RWPE2 (cell line): ENCODE data around the gene BAZ2B.

Source experiments
- ATAC-seq: fragments of 200-7000 bp; cut with Tn5 transposase; 3 replicates; pipeline ENCODE4 v1.9.1; 2021; ENCODE audit warnings: low read depth
- DNase-seq: peaks from one replicate; pipeline ENCODE4 v3.0.0-alpha.2; 2020; ENCODE audit warnings: low spot score
- H3K27ac ChIP-seq: fragments of 450-650 bp; 2 replicates; pipeline ENCODE4 v1.5.1; 2017; ENCODE audit warnings: mild to moderate bottlenecking; ENCODE audit not compliant: poor library complexity, severe bottlenecking
- H3K27me3 ChIP-seq: fragments of 250-450 bp; sonication (Bioruptor Pico); 2 replicates; pipeline ENCODE4 v1.5.1; 2021; ENCODE audit warnings: mild to moderate bottlenecking, moderate library complexity; ENCODE audit not compliant: insufficient read depth, poor library complexity, severe bottlenecking
- H3K36me3 ChIP-seq: fragments of 250-450 bp; sonication (Bioruptor Pico); 2 replicates; pipeline ENCODE4 v1.5.1; 2020; ENCODE audit warnings: low read depth, mild to moderate bottlenecking, moderate library complexity
- H3K4me1 ChIP-seq: fragments of 250-450 bp; sonication (Bioruptor Pico); 2 replicates; pipeline ENCODE4 v1.5.1; 2021; ENCODE audit warnings: mild to moderate bottlenecking, moderate library complexity; ENCODE audit not compliant: insufficient read depth, poor library complexity, severe bottlenecking
- H3K4me3 ChIP-seq: fragments of 250-450 bp; sonication (Bioruptor Pico); 2 replicates; pipeline ENCODE4 v1.5.1; 2021; ENCODE audit warnings: mild to moderate bottlenecking, moderate library complexity; ENCODE audit not compliant: severe bottlenecking
- H3K9me3 ChIP-seq: fragments of 250-450 bp; sonication (Bioruptor Pico); 2 replicates; pipeline ENCODE4 v1.5.1; 2021; ENCODE audit warnings: mild to moderate bottlenecking, moderate library complexity; ENCODE audit not compliant: severe bottlenecking
- TF ChIP-seq, protein P1 (sequence below): fragments of 450-650 bp; IDR thresholded peaks from one replicate; pipeline ENCODE4 v1.5.1; 2017; ENCODE audit warnings: mild to moderate bottlenecking, moderate library complexity; ENCODE audit not compliant: poor library complexity, severe bottlenecking

The BAZ2B gene

DNA sequence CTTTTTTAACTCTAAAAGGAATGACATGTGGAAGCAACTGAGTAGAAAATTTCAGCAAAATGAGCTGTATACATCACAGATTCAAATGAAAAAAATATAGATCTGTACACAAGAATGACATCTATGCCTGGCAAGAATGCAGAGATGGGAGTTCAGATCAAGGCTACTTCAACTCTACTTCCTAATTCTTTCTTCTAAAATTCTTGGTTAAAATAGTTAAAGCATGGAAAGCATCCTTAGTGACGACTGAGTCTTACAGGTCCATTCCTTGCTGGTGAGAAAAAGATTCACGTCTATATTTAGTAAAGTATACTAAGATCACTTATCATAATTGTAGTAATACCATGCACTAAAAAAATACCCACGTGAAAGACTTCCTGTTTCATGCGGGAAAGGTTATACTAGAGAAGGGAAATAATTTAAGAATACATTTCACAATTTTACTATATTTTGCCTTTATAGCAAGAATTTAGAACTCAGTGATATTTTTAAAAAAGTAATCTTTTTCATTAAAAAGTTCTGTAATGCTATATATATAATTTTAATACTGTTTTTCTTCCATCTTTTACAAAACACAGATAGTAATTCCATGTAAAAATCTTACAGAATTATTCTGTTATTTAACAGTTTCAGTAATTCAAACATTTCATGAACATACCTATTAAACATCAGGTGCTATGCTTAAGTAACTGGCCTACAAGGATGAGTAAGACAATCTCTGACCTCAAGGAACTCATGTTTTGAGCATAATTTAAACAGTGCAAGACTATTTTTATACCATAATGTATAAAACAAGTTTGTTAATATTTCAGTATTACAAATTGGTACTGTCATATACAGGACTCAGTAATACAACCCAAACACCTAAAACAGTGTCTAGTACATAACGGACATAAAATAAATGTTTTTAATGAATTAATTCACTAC, 159.6 kb downstream of the BAZ2B start:
- DNase-seq: no peak
- H3K27ac ChIP-seq: no peak overlapping the region
- TF ChIP-seq, protein P1, sequence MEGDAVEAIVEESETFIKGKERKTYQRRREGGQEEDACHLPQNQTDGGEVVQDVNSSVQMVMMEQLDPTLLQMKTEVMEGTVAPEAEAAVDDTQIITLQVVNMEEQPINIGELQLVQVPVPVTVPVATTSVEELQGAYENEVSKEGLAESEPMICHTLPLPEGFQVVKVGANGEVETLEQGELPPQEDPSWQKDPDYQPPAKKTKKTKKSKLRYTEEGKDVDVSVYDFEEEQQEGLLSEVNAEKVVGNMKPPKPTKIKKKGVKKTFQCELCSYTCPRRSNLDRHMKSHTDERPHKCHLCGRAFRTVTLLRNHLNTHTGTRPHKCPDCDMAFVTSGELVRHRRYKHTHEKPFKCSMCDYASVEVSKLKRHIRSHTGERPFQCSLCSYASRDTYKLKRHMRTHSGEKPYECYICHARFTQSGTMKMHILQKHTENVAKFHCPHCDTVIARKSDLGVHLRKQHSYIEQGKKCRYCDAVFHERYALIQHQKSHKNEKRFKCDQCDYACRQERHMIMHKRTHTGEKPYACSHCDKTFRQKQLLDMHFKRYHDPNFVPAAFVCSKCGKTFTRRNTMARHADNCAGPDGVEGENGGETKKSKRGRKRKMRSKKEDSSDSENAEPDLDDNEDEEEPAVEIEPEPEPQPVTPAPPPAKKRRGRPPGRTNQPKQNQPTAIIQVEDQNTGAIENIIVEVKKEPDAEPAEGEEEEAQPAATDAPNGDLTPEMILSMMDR: no peak

DNA sequence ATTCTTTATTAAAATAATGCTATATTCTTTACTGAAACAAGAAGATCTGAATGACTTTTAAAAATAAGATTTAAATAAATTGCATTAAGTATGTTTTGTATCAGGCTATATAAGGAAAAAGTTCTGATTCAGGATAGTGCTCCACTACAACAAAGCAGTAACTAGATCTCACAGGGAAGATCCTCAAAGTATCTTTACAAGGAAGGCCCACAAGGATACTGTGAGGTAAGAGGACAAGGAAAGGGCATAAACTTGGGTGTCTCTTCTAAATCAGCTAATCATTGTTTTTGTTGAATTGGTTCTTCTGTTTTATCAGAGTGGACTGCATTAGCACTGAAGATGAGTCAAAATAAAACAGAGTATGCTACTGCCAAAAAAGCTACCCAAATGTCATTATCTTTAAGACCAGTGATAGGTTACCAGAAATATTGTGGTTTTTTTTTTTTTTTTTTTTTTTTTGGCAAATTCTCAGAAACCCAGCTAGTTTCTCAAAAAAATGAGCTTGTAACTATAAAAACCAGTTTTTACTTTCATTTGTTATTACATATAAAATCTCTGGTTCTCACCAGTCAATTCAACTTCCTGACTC, 160.9 kb downstream of the BAZ2B start:
- no peaks in the 10 kb centered on the region for H3K9me3 ChIP-seq
- no peak for DNase-seq
- H3K27me3 ChIP-seq: no peaks in the 10 kb centered on the region
- no peak overlapping the region for H3K27ac ChIP-seq
- TF ChIP-seq, protein P1: no peak
- peaks cover 14% of the 10 kb centered on the region for H3K4me1 ChIP-seq
- H3K36me3 ChIP-seq: no peaks in the 10 kb centered on the region
- no peak for ATAC-seq
- H3K4me3 ChIP-seq: no peak overlapping the region

More for the DNA sequence above, 159.6 kb downstream of the BAZ2B start:
- Histone ChIP-seq H3K9me3 (no peaks in the 10 kb centered on the region), H3K4me1 (peaks cover 14% of the 10 kb centered on the region), H3K36me3 (peaks cover 3% of the 10 kb centered on the region; the same call in 1 of the 2 replicates), H3K27me3 (no peaks in the 10 kb centered on the region), H3K4me3 (no peak overlapping the region)
- no peak for ATAC-seq

DNA sequence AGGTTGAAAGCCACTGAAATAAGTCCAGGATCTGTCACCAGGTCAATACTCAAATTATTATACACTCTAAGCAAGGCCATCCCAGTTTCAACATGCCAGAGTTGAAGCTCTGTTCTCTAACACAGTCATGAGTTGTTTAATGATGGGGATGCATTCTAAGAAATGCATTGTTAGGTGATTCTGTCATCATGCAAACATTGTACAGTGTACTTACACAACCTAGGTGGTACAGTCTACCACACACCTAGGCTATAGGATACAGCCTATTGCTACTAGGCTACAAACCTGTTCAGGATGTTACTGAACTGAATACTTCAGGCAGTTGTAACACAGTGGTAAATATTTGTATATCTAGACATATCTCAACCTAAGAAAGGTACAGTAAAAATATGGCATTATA, 162.2 kb downstream of the BAZ2B start:
- TF ChIP-seq, protein P1: no peak
- no peak overlapping the region for H3K4me3 ChIP-seq
- H3K27me3 ChIP-seq: no peaks in the 10 kb centered on the region
- peak; percentile 97 for ATAC-seq
- no peaks in the 10 kb centered on the region for H3K36me3 ChIP-seq
- no peak overlapping the region for H3K27ac ChIP-seq
- H3K9me3 ChIP-seq: no peaks in the 10 kb centered on the region
- DNase-seq: no peak
- peaks cover 14% of the 10 kb centered on the region for H3K4me1 ChIP-seq

DNA sequence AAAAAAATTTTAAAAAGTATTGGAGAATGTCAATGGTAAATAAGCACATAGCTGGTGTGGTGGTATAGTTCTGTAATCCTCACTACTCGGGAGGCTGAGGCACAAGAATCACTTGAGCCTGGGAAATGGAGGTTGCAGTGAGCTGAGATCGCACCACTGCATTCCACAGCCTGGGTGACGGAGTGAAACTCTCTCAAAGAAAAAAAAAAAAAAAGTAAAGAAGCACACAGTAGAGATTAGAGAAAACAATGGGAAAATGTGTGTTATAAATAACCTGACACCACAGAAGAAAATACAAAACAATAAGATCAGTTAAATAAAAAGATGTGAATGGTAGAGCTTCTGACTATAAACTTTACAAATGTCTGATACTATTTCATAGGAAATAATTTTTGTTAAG, 166.2 kb downstream of the BAZ2B start:
- H3K9me3 ChIP-seq: no peaks in the 10 kb centered on the region
- H3K27ac ChIP-seq: no peak overlapping the region
- ATAC-seq (no peak), DNase-seq (no peak)
- peaks cover 24% of the 10 kb centered on the region for H3K36me3 ChIP-seq
- no peak overlapping the region for H3K4me3 ChIP-seq
- H3K27me3 ChIP-seq: no peaks in the 10 kb centered on the region
- TF ChIP-seq, protein P1: no peak
- H3K4me1 ChIP-seq: peaks cover 10% of the 10 kb centered on the region
